NCI-H128 (cell line): ENCODE data around the gene PGAP2.
"Not testable (repeated sequence)": the region's sequence is repeated elsewhere in the genome, so short reads cannot be mapped to it uniquely, and the experiment has no call there.

ENCODE experiments used
- DNase-seq: peaks from one replicate; lab custom pipeline; 2025; ENCODE audit not compliant: unreplicated experiment; lab: John Stamatoyannopoulos, UW

Gene PGAP2

DNA sequence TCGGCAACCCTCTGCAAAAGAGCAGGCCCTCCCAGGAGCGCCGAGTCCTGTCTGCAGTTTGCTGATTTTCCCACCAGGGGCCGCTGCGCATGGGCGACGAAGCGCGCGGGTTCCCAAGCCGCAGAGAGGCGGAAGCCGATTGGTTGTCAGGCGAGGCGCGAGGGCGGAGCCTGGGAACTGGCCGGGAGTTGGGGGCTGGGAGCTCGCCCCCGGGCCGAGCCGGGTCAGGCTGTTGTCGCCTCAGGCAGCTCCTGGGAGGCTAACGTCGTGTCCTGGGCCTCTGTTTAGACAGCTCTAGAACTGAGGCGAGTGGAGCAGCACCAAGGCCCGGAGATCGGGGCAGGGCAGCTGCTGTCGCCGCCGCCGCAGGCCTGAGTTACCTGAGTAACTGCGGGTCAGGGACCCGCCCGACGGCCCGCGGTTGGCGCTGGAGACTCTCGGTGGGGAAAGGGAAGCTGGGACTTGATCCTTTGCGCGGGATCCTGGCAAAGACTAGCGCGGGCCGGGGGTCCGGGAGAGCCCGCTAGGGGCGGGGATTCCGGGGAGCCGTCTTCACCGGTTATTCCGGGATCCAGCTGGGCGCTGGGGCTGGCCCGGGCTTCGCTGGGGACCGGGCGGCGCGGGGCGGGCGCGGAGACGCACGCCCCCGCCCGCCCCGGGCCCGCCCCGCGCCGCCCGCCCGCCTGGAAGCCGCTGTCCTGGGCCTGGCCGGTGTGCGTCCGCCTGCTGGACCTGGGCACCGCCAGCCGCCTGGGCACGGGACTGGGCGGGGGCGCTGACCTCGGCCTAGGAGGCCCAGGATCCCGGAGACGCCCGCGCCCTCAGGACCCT lies 46.8 kb downstream of the PGAP2 start, which contains the start of gene STIM1:
Gene STIM1 (plus strand): TSS at position 688 of the 831 bp plus-strand sequence. CDS start 607 bp downstream, outside the sequence.
- peak; percentile 84 for DNase-seq

DNA sequence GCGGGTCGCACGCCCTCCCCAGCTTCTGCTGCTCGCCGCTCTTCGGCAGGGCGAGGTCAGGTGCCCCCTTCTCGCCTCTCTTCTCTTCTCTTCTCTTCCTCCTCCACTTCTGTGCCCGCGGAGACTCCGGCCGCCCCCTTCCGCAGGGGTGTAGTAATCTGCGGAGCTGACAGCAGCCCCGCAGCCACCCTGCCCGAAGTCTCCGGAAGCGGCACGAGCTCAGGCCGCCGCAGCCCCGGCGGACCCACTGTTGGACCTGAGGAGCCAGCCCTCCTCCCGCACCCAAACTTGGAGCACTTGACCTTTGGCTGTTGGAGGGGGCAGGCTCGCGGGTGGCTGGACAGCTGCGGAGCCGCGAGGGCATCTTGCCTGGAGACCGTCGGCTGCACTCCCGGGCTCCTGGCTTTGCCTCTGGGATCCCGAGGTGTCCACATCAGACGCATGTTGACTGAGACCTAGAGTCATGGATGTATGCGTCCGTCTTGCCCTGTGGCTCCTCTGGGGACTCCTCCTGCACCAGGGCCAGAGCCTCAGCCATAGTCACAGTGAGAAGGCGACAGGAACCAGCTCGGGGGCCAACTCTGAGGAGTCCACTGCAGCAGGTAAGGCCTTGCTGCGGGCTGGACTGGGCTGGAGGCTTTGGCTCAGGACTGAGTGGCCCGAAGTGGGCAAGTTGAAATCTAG lies 47.6 kb downstream of the PGAP2 start:
- no peak for DNase-seq

DNA sequence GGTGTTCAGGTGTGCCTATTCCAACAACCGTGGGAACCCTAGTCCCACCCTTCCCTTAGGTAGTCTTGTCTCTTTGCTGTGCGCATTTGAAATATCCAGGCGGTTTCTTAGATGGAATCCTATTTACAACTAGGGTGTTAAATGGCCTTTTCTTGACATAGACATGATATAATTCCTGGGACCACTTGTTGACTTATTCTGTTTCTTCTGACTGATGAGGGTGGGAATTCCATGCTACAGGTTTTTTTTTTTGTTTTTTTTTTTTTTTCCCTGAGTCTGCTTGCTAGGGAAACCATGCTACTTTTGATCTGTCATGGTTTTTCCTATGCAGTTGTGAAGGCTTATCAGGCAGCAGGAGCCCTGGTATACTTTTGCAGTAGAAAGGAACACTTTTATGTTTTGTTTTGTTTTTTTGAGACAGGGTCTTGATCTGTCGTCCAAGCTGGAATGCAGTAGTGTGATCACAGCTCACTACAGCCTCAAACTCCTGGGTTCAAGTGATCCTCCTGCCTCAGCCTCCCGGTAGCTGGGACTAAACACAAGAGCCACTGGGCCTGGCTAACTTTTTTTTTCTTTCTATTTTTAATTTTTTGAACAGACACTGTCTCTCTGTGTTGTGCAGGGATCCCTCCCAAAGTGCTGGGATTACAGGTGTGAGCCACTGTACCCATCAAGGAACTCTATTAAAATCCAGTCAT lies 48.6 kb downstream of the PGAP2 start:
- DNase-seq: no peak

DNA sequence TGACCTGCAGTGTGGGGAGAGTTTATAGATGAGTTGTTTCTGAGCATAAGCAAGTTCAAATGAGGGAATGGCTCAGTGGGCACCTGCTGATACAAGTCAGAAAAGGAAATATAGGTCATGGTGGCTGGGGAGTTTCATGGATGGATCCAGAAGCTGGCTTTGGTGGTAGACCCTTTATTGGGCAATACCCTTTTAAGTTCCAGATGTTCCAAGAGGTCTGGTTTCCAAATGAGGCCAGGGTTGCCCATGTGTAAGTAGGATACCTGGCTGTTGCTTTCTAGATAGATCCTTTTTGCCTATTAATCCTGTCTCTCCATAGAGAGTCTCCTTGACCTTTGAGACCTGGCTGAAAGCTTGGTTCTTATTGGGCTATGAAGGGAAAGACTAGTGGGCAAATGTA lies 49.3 kb downstream of the PGAP2 start:
- no peak for DNase-seq

DNA sequence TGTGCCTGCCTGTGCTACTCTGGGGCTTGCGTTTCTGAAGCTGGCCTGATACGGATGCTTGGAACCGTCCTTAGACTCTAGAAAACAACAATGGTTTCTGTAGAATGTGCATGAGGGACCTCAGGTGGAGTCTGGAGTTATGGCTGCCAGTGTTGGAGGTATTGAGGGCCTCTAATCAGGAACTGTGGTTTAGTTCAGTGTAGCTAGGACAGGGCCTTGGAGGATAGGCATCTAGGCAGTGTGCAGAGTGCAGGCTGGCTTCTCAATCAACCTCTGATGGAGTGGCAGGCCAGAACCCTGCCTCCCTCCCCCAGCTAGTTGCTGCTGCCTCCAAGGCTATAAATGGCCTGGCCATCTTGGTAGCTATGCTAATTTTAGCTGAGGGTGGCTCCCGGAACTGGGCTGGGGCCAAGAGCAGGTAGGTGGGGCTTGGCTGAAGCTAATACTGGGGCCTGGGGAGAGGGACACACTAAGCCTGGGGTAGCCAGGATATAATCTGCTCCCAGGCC lies 51.1 kb downstream of the PGAP2 start:
- DNase-seq: no peak

DNA sequence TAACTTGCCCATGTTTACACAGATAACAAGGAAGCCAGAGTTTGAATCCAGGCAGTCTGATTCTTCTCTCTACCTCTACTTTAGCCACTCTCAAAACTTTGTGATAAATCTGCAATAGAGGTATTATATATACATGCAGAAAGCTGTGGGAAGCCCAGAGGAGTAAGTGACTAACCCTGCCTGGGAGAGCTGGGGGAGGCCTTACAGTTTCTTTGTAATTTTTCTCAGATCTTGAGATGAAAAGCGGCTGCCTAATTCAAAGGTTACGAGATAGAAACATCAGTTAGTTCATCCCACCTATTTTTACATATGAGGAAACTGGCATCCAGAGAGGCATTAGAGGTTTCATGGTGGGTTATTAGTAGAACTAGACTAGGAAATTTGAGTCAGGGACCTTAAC lies 52.0 kb downstream of the PGAP2 start:
- DNase-seq: no peak

DNA sequence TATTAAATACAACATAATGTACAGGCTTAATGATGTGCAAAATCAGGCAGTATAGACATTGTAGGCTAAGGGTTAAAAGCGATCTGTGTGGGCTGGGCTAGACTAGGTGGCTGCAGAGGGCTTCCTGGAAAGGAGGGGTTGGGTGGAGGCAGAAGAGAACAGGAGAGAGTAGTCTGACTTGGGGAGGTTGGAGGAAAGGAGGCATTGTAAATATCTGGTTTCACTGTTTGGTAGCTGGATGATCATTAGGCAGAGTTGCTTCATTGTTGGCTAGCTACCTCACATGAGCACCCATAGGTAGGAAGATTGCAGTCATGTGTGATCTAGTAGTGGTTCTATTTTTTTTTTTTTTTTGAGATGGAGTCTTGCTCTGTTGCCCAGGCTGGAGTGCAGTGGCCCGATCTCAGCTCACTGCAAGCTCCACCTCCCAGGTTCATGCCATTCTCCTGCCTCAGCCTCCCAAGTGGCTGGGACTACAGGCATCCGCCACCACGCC lies 52.6 kb downstream of the PGAP2 start:
- not testable (repeated sequence) for DNase-seq

DNA sequence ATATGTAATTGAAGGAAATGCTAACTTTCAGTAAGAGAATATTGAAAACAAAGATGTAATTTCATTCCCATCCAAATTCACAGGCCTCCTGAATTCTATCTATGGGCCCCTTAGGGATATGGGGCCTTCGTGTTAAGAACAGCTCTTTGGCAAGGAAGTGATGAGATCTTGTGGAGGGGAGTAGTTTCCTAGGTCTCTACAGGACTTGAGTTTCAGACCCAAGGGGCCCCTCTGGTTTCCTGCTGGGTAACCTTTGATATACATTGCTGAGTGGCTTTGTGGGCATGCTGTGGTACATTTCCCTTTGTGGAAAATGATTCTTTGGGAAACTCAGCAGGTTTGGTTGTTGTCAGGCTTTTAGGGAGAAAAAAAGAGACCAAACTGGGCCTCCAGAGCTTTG lies 53.3 kb downstream of the PGAP2 start:
- no peak for DNase-seq

DNA sequence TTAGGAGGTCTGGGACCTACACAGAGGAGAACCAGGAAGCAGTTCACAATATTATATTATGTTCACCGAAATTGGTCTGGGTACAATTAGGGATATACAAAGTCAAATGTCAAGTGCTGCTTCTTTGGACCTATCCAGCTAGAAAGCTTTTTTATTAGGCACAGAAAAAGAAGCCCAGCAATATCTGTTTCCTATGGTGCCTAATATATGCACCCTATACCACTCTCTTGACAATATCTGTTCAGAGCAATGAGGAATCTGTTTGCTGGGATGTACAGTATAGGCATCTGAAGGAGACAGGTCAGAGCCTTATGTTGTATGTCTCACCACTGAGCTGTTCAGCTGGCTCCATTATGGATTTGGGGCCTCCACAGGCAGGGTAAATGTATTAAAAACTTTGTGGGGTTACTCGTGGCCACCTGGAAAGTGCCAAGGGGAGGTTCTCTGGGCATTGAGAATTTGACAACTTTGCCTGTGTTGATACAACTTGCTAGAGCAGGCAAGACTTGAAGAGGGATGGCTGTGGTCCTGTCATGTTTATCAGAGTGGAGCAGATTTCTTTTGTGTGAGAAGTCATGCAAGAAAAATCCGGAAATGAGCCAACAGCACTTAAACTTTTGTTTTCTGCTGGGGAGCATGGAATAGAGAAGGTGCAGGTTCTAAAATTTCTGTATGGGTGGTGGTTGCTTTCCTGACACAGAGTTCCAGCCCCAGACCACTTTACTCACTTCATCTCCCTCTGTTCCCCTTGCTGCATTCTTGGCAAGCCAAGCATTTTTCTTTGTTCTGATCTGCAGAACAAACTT lies 57.2 kb downstream of the PGAP2 start:
- no peak for DNase-seq

DNA sequence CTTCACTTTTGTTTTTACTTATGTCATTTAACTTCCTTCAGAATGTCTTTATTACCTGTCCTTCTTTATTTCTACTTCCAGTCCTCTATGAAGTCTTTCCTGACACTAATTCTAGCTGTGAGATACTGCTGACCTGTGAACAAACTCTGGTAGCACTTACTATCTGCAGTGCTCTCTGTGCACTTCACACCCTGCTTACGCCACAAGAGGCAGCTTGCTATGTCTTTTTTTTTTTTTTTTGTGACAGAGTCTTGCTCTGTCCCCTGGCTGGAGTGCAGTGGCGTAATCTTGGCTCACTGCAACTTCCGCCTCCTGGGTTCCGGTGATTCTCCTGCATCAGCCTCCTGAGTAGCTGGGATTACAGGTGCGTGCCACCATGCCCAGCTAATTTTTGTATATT lies 57.8 kb downstream of the PGAP2 start:
- DNase-seq: no peak

DNA sequence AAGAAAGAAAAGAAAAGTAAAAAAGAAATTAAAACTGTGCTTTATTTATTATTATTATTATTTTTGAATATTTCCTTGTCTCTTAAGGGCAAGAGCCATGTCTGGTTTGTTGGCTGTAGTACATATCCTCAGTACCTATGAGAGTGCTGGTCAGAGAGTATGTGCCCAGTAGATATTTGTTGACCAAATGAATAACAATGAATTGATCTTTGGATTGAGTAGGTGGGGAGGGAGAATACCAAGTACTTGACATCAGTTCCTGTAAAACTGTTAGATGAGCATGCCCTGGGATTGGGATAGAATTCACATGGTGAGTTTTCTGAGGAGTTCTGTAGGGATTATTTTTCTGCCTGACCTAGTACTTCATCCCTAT lies 58.5 kb downstream of the PGAP2 start:
- DNase-seq: no peak

DNA sequence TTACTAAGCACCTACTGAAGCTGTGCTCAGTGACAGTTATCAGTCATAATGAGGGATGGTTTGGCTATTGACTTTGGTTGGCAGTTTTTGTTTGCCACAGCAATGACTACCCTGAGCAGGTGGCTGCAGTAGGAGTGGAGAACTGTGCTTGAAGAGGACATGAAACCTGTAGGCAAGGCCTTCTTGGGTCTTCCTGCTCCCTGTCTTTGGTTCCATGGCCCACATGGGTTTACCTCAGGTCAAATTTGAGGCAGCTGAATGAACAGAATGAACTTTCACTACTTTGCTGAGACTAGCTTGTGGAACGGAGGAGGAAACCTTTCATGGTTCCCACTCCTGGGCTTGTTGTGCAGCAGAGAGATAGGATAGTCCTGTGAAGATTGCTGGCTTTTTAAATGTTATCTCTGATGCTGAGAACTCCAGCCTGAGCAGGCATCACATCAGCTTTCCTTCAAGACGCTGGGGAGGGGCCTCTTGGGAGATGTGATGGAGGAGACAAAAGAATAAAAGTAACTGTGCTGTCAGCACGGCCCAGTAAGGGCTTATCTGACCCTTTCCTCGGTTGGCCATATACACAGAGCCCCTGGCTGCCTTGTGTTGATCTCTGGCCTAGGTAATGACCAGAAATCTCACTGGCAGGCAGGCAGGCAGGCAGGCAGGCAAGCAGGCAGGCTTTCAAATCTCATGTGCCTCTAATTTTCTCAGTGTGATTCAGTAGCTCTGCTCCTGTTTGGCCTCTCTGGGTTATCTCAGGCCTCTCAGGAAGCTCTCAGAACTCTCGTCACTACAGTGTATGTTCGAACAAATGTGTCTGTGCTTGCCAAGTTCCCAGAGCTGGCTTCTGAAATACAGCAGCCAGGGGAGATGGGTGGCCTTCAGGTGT lies 59.1 kb downstream of the PGAP2 start:
- no peak for DNase-seq

DNA sequence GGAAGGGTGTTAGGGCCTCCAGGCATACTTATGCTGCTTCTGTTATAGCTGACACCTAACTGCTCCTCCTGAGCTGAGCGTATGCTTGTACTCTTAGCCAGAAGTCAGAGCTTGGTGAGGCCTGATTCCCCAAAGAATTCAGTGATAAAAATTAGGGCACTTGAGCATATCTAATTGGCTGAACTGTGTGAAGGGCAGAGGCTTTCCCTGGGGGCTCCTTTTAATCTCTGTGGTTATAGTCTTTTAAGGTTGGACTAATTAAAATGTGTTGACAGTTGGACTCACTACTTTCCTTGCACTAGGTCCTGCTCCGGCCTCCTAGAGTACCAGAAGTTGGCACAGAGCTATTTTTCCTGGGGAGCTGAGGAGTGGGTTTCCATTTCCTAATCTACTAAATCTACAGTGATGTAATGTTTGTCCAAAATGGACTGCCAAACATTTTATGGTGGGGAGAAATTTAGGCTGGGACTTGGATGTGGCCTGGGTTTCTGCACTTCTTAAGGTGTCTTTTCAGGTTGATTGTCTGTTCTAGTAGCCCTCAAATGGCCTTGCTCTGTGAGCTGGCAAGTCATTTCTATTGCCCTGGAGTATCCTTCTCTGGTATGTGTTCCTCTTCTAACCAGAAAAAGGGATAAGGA lies 65.5 kb downstream of the PGAP2 start:
- no peak for DNase-seq
